GM12878 (cell line): ENCODE data around the gene ZCCHC24. TPM values are rescaled to one million over a fixed set of nuclear protein-coding genes. Genes with fewer than 3 reads are reported as not detected.
A peak's percentile ranks its signal among the peaks of the same experiment; 100 is the strongest.

Experiments used
- ATAC-seq: fragments of 200-7000 bp; cut with Tn5 transposase; 3 replicates; pipeline ENCODE4 v1.9.1; 2020; ENCODE audit warnings: mild to moderate bottlenecking, moderate library complexity
- BruUV-seq: library from RNA; stranded (reverse); fragments of 400-500 nt; replicated peaks from 2 replicates; lab custom pipeline; 2021; lab: Mats Ljungman, UMichigan
- CTCF ChIA-PET: fragments of 300-600 bp; sonication (Branson Sonifier 250); formaldehyde crosslinking; extraction: SDS; loops from one replicate; lab custom pipeline; 2021; ENCODE audit warnings: inconsistent platforms; lab: Yijun Ruan, JAX
- POLR2A ChIA-PET: fragments of 350-600 bp; formaldehyde crosslinking; extraction: SDS; loops from one replicate; lab custom pipeline; 2021; ENCODE audit warnings: inconsistent platforms; lab: Charles Lee
- RAD21 ChIA-PET: fragments of 300-600 bp; sonication (Branson Sonifier 250); formaldehyde crosslinking; loops from one replicate; lab custom pipeline; 2023; ENCODE audit warnings: antibody characterized with exemption; ENCODE audit not compliant: unreplicated experiment; lab: Charles Lee
- SMC1A ChIA-PET: fragments of 300-600 bp; sonication (Branson Sonifier 250); formaldehyde crosslinking; loops from one replicate; lab custom pipeline; 2023; ENCODE audit not compliant: unreplicated experiment, uncharacterized antibody; lab: Charles Lee
- DNase-seq: peaks from one replicate; pipeline ENCODE4 v3.0.0-alpha.2; 2011; ENCODE audit warnings: low read depth, low spot score
- FAIRE-seq: peaks from 3 replicates; lab custom pipeline; 2011; peaks lifted over from hg19 to GRCh38; lab: Jason Lieb, UNC
- H2AFZ ChIP-seq: 2 replicates; pipeline ENCODE4 v1.6.0; 2011; ENCODE audit warnings: low read depth, low read length, control low read depth; ENCODE audit not compliant: control insufficient read depth
- H3K27ac ChIP-seq: 2 replicates; pipeline ENCODE4 v1.5.1; 2011; ENCODE audit warnings: control low read depth; ENCODE audit not compliant: control insufficient read depth, insufficient read depth
- H3K27me3 ChIP-seq, 2 experiments: replicated peaks in 1 of 2; 2 replicates each; pipeline versions ENCODE4 v1.6.0 to v1.6.1; 2011; ENCODE audit warnings: low read length in 1 of 2; ENCODE audit not compliant: control insufficient read depth in 2 of 2, insufficient read depth in 2 of 2
- H3K36me3 ChIP-seq, 2 experiments: 2 replicates each; pipeline ENCODE4 v1.5.1; 2011; ENCODE audit warnings: low read length in 1 of 2; ENCODE audit not compliant: control insufficient read depth in 2 of 2, insufficient read depth in 2 of 2
- H3K4me1 ChIP-seq: 2 replicates; pipeline ENCODE4 v1.6.1; 2011; ENCODE audit warnings: mild to moderate bottlenecking, low read length, moderate library complexity, mixed read lengths; ENCODE audit not compliant: control insufficient read depth, insufficient read depth
- H3K4me2 ChIP-seq: 2 replicates; pipeline ENCODE4 v1.6.0; 2011; ENCODE audit warnings: control low read depth; ENCODE audit not compliant: control insufficient read depth, insufficient read depth
- H3K4me3 ChIP-seq: fragments of 200-600 bp; sonication (generic); 2 replicates; pipeline ENCODE4 v1.5.1; 2016
- H3K79me2 ChIP-seq: 2 replicates; pipeline ENCODE4 v1.6.0; 2011; ENCODE audit warnings: low read length; ENCODE audit not compliant: control insufficient read depth, insufficient read depth
- H3K9ac ChIP-seq: 2 replicates; pipeline ENCODE4 v1.8.0; 2011; ENCODE audit warnings: low read length, control low read depth, mixed read lengths; ENCODE audit not compliant: control insufficient read depth, insufficient read depth
- H3K9me3 ChIP-seq: replicated peaks from 3 replicates; pipeline ENCODE4 v1.5.1; 2011; ENCODE audit warnings: mild to moderate bottlenecking, low read length; ENCODE audit not compliant: control insufficient read depth, insufficient read depth
- H4K20me1 ChIP-seq: 2 replicates; pipeline ENCODE4 v1.6.0; 2011; ENCODE audit not compliant: control insufficient read depth, insufficient read depth
- MEF2B ChIP-seq: fragments of 450-650 bp; IDR thresholded peaks from 2 replicates; pipeline ENCODE4 v1.6.1; 2018; ENCODE audit warnings: mild to moderate bottlenecking, moderate library complexity; ENCODE audit not compliant: partially characterized antibody, poor library complexity, severe bottlenecking
- NBN ChIP-seq: fragments of 450-650 bp; IDR thresholded peaks from 2 replicates; pipeline ENCODE4 v1.6.1; 2016
- RB1 ChIP-seq: fragments of 450-650 bp; formaldehyde crosslinking; IDR thresholded peaks from 2 replicates; pipeline ENCODE4 v1.6.1; 2017; ENCODE audit warnings: mild to moderate bottlenecking, borderline replicate concordance
- WGBS: methylation state at CpG from one replicate; pipeline ENCODE4 v1.1.6; 2016; ENCODE audit warnings: low lambda C conversion rate; ENCODE audit not compliant: insufficient replicate concordance, insufficient coverage; ENCODE audit errors: missing lambda C conversion rate; 5-methylcytosine and 5-hydroxymethylcytosine counted together
- in situ Hi-C: fragments of 300-500 bp; cut with MboI; formaldehyde crosslinking; loops from 9 replicates; pipeline ENCODE4 v1.14.3; 2018; ENCODE audit warnings: mixed read lengths
- intact Hi-C: fragments of 100-400 bp; cut with micrococcal nuclease; formaldehyde crosslinking; loops from one replicate; pipeline ENCODE4 v1.14.2; 2022; ENCODE audit not compliant: unreplicated experiment
- polyA plus RNA-seq, 11 experiments: library from polyadenylated mRNA; depleted of rRNA in 4 of 11; unstranded in 6 of 11; stranded (reverse) in 5 of 11; fragments of >200 nt; fragmentation: Nextera tagmentation in 4 of 11; fragmentation: Illumina TruSeq in 1 of 11; extraction: Ambion mirVana in 4 of 11; extraction: Trizol in 1 of 11; gene quantifications; 1 replicate in 1 of 11; 2 replicates in 10 of 11; pipeline versions ENCODE4 v1.2.1 to v1.2.3, GENCODE V29; 2011 to 2016; ENCODE audit warnings: inconsistent platforms in 2 of 11, missing spikeins in 2 of 11, low read depth in 1 of 11
- total RNA-seq, 4 experiments: library from RNA; depleted of rRNA in 3 of 4; stranded (reverse); fragments of >200 nt in 3 of 4; fragmentation: Illumina TruSeq in 1 of 4; extraction: Trizol in 1 of 4; gene quantifications; 2 replicates each; pipeline versions ENCODE4 v1.2.1 to v1.2.3, GENCODE V29; 2013 to 2021
- TF ChIP-seq, protein P1 (sequence below): fragments of 150-350 bp; IDR thresholded peaks from 2 replicates; pipeline ENCODE4 v1.6.1; 2014; ENCODE audit warnings: mild to moderate bottlenecking, low read depth, low read length
- TF ChIP-seq, protein P2 (sequence below): fragments of 450-650 bp; IDR thresholded peaks from 2 replicates; pipeline ENCODE4 v1.6.1; 2014; ENCODE audit warnings: mild to moderate bottlenecking

Gene ZCCHC24
- total and polyA plus RNA-seq, 10 of the 15 experiments (the other 5 are each of a cell fraction or from before 2014, with no cell fraction given): 0.02 to 0.62 (median 0.04) TPM; not detected in 4

DNA sequence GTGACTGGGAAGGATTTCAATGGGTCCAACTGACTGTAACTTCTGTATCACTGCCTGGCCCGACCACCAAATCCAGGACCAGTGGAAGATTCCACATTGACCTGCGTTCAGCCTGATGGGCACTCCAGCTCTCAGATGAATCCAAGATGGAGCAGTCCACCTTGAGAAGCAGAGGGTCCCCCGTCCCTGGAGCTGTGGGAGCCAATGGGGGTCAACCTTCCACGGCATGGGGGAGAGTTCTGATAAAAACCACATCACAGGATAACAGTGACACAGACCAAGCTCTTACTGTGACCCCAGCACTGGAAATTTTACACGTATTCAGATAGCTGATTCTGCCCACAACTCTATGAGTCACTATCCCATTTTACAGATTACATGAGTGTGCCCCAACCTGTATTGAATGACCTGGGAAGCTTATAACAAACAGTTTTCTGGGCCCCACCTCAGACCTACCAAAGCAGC is 11.2 kb downstream of the ZCCHC24 start:
- DNase-seq (no peak), ATAC-seq (peak; percentile 25; the same call in 1 of the 3 replicates), FAIRE-seq (no peak)
- SMC1A ChIA-PET: interaction anchor here (1.9 kb wide), 1 partner anchor 34 kb away, joined by 5 read pairs; no protein-coding TSS in a partner anchor
- CTCF ChIA-PET: interaction anchor here (1.0 to 1.1 kb wide), 2 partner anchors 14 to 33 kb away, joined by 3 to 4 read pairs; no protein-coding TSS in a partner anchor
- Histone ChIP-seq H3K4me3 (no peak overlapping the region), H3K9ac (no peak overlapping the region), H3K27me3 (no peaks in the 10 kb centered on the region; a peak in 1 of 4 replicates), H3K9me3 (no peaks in the 10 kb centered on the region), H3K4me2 (no peak overlapping the region), H3K79me2 (no peaks in the 10 kb centered on the region), H3K27ac (no peak overlapping the region), H4K20me1 (no peaks in the 10 kb centered on the region), H3K4me1 (no peaks in the 10 kb centered on the region), H2AFZ (no peak overlapping the region), H3K36me3 (no peaks in the 10 kb centered on the region)
- 20% methylated on average over 5 of the region's 5 CpGs for WGBS
- no TSS peak for BruUV-seq
- RAD21 ChIA-PET: no interaction called here
- intact Hi-C loops (no loop called here), in situ Hi-C loops (no loop called here)
- TF ChIP-seq, protein P1, sequence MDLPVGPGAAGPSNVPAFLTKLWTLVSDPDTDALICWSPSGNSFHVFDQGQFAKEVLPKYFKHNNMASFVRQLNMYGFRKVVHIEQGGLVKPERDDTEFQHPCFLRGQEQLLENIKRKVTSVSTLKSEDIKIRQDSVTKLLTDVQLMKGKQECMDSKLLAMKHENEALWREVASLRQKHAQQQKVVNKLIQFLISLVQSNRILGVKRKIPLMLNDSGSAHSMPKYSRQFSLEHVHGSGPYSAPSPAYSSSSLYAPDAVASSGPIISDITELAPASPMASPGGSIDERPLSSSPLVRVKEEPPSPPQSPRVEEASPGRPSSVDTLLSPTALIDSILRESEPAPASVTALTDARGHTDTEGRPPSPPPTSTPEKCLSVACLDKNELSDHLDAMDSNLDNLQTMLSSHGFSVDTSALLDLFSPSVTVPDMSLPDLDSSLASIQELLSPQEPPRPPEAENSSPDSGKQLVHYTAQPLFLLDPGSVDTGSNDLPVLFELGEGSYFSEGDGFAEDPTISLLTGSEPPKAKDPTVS: no peak
- TF ChIP-seq NBN: no peak
- no peak for TF ChIP-seq MEF2B
- TF ChIP-seq RB1: no peak
- TF ChIP-seq, protein P2, sequence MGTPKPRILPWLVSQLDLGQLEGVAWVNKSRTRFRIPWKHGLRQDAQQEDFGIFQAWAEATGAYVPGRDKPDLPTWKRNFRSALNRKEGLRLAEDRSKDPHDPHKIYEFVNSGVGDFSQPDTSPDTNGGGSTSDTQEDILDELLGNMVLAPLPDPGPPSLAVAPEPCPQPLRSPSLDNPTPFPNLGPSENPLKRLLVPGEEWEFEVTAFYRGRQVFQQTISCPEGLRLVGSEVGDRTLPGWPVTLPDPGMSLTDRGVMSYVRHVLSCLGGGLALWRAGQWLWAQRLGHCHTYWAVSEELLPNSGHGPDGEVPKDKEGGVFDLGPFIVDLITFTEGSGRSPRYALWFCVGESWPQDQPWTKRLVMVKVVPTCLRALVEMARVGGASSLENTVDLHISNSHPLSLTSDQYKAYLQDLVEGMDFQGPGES: no peak
- POLR2A ChIA-PET: no interaction called here
